ENCODE measurements around the gene SLC22A7. TPM values are rescaled to one million over a fixed set of nuclear protein-coding genes. Genes with fewer than 3 reads are reported as not detected.
A peak's percentile ranks its signal among the peaks of the same experiment; 100 is the strongest.
"Not testable (repeated sequence)": the region's sequence is repeated elsewhere in the genome, so short reads cannot be mapped to it uniquely, and the experiment has no call there.

SLC22A7 gene
- total RNA-seq, 1 experiment from 2014 or later: not detected

GRCh38 chr6:43301081-43301870 is 3.2 kb downstream of the SLC22A7 start:
- no peak for DNase-seq (ENCODE audit: low spot score)

DNA sequence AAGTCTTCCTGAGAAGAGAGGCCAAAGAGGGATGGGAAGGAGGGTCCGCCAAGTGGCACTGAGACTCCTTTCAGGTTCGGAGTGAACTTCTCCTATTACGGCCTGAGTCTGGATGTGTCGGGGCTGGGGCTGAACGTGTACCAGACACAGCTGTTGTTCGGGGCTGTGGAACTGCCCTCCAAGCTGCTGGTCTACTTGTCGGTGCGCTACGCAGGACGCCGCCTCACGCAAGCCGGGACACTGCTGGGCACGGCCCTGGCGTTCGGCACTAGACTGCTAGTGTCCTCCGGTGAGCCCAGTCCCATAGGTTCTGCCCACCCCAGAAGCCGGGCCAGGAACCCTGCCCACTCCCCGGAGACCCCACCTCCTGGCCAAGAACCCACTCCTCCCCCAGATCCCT is 4.1 kb downstream of the SLC22A7 start:
- DNase-seq (ENCODE audit: low spot score): no peak

- not testable (repeated sequence) for DNase-seq (ENCODE audit: low spot score)
Measured at GRCh38 chr6:43303006-43303405, 4.9 kb downstream of the SLC22A7 start.

GRCh38 chr6:43303751-43304331 is 5.8 kb downstream of the SLC22A7 start:
- no peak for DNase-seq (ENCODE audit: low spot score)

DNA sequence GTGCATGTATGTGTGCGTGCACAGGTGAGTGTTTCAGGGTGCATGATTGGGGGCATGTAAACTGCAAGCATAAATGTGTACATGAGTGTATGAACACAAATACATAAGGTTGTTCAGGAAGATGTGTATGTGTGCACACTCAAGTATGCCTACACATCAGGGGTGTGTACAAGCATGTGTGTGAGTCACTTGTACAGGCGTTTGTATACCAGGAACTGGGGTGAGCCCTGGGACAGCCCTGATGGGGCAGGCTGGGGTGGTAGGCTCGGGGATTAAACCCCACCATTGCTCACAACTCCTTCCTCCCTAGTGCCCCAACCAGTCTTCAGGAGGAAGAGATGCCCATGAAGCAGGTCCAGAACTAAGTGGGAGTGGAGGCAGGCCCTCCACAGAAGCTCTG is 6.3 kb downstream of the SLC22A7 start:
- no peak for DNase-seq (ENCODE audit: low spot score)

DNA sequence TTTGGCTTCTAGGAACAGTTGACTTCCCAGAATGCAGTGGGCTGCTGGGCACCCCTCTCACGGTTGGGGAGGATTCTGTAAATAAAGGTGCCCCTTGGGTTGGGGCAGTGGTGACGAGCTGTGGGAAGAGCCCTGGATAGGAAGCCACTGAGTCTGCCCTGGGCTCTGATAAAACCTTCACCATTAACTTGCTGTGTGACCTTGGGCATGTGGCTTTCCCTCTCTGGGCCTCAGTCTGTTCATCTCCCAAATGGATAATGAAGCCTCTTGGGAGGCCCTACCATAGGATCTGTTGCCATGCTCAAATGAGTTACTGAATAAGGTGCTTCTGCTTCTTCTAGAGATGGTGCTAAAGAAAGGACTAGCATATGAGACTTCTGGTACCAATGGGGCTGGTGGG is 6.8 kb downstream of the SLC22A7 start:
- DNase-seq (ENCODE audit: low spot score): no peak

DNA sequence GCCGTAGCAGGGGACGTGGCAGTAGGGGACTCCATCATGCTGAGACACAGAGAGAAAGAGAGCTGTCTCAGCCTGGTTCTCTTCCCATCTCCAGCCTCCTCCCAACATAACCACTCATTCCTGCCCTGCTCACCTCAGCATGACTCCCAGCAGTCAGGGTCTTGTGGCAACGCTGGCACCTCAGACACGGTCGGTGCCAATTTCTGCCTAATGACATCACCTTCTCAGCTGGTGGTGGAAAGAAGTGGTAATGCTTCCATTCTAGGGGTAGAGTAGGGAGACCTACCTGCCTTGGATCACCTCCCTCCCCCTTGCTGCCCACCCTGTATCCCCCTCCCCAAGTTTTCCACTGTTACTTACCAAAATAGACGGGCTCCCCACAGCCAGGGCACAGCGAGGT is 8.0 kb downstream of the SLC22A7 start:
- DNase-seq (ENCODE audit: low spot score): no peak

DNA sequence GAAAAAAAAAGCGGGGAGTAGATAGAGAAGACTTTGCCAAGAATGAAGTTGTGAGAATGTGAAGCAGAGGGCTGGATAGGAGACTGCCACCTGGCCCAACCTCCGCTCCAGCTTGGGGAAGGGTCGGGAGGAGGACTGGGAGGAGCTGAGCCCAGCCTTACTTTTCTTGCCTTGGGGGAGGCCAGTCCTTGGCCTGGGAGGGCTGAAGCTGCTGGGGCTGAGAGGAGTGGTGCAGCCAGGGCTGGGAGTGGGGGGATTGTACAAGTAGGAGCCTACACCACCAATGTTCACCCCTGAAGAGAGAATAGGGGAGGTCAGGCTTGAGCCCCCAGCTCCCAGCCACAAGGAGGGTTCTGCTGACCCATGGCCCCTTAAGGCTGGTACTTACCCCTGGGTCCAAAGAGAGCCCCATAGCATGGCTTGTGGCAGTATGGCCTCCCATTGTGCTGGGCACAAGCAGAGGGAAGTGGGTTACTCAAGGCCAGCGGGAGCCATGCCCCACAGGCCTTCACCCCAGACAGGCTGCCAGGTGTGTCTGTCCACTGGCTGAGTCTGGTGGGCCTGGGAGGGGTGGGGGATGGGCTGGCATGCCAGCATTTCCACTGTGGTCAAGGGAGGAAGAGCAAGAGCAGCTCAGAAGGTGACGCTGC is 9.5 kb downstream of the SLC22A7 start:
- no peak for DNase-seq (ENCODE audit: low spot score)

- peak; percentile 3 for DNase-seq (ENCODE audit: low spot score)
Measured at GRCh38 chr6:43308101-43308989, 10.3 kb downstream of the SLC22A7 start, which contains the start of gene CRIP3. CRIP3 (minus strand) TSS chr6:43308826; CDS start chr6:43308792, 34 bp downstream.

- no peak for DNase-seq (ENCODE audit: low spot score)
Measured at GRCh38 chr6:43308990-43309477, 11.0 kb downstream of the SLC22A7 start.

GRCh38 chr6:43310134-43310533 is 12.1 kb downstream of the SLC22A7 start:
- DNase-seq (ENCODE audit: low spot score): peak; percentile 19

DNA sequence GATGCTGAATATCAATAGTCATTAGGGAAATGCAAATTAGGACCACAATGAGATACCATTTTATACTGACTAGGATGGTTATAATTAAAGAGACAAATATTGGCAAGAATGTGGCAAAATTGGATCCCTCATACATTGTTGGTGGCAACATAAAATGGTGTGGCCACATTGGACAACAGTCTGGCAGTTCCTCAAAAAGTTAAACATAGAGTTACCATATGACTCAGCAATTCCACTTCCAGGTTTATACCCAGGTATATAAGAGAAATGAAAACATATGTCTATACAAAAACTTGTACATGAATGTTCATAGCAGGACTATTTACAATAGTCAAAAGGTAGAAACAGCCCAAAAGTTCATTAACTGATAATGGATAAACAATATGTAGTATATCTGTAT is 12.6 kb downstream of the SLC22A7 start:
- DNase-seq (ENCODE audit: low spot score): no peak

GRCh38 chr6:43311666-43312065 is 13.6 kb downstream of the SLC22A7 start:
- no peak for DNase-seq (ENCODE audit: low spot score)

DNA sequence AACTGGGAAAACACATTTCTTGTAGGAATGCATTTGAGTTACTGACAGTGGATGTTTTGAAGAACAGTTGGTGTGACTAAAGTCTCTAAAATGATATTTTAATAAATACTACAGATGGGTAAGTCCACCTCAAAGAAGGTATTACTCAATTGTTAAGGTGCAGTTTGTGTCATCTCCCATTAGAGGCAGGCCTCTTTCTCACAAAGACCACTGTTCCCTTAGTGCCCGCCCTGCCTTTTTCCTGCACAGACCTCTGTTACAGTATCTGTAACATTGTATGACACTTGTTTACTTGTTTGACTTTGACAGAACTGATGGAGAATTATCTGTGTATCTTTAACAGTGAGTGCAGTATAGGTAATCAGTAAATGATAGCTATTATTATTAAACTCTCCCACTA is 15.8 kb downstream of the SLC22A7 start:
- DNase-seq (ENCODE audit: low spot score): no peak

GRCh38 chr6:43318011-43318410 is 20.0 kb downstream of the SLC22A7 start:
- no peak for DNase-seq (ENCODE audit: low spot score)

DNA sequence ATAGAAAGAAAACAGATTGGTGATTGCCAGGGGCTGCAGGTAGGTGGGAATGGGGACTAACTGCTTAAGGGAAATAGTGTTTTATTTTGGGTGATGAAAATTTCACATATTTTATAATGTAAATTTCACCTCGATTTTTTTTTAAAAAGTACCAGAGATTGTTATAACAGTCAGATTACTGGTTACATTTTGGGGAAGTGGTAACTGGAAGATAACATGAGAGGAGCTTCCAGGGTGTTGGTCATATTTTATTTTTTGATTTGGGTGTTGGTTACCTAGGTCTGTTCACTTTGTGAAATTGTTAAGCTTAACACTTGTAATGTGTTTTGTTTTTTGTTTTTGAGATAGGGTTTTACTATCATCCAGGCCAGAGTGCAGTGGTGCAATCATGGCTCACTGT is 27.8 kb downstream of the SLC22A7 start:
- no peak for DNase-seq (ENCODE audit: low spot score)

GRCh38 chr6:43328528-43328927 is 30.5 kb downstream of the SLC22A7 start:
- DNase-seq (ENCODE audit: low spot score): peak; percentile 13

- no peak for DNase-seq (ENCODE audit: low spot score)
Measured at GRCh38 chr6:43331470-43331869, 33.4 kb downstream of the SLC22A7 start.

GRCh38 chr6:43331891-43332290 is 33.8 kb downstream of the SLC22A7 start:
- DNase-seq (ENCODE audit: low spot score): no peak

DNA sequence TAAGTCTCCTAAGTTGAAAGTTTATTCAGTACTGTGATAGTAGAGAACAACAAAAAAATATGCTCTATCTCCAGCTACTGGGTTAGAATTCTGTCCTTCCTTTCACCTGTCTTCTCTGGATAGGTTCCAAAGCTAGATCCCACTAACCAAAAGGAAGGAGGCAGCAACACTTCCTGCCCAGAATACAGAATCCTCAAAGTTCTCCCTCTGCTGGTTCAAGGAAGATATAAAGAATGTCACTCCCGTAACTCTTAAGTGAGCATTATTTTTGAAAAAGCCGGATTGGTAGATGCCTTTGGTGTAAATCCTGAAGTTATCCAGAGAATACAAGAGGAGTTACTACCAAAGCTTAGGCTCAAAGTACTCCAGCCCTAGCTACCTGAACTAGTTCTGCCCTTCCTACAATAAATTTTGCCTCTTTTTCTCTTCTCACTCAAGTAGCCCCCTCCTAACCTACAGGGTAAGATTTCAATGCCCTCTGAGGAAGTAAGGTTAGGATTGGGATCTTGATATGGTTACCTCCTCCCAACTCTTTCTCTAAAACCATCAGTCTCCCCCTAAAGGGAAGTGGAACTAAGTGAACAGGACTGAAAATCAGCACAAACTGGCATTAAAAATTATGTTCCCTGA is 36.5 kb downstream of the SLC22A7 start:
- DNase-seq (ENCODE audit: low spot score): peak; percentile 68

DNA sequence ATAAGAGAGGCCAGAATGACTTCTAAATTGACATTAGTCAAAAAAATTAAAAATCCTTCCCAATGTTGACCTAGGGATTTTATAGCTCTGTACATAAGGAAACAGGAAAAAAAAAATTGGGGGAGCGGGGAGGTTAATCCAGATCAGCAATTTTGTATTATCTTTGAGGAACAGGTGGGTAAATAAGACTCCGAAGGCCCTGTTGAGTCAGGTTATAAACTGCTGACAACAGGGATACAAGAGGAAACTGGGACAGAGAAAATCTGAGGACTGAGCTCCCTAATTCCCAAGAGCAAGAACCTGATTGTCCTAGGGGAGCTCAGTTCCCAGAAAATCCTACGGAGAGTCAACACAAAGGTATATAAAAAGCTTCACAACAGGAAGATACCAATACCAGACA is 37.4 kb downstream of the SLC22A7 start:
- no peak for DNase-seq (ENCODE audit: low spot score)

Data from A172 (cell line).